Thyroid gland (tissue), 4 donors: ENCODE results near the gene MAMLD1.

Experiments used
- CTCF ChIP-seq, 6 experiments: fragments of 200-600 bp in 3 of 6; fragments of 450-650 bp in 3 of 6; sonication (generic) in 3 of 6; IDR thresholded peaks; one replicate each; pipeline ENCODE4 v1.5.1; 2016 to 2019; ENCODE audit warnings: antibody characterized with exemption in 6 of 6, mild to moderate bottlenecking in 2 of 6, inconsistent platforms in 1 of 6, moderate library complexity in 1 of 6
- POLR2A ChIP-seq, 2 donors: fragments of 450-650 bp; IDR thresholded peaks; one replicate each; pipeline ENCODE4 v1.6.1; 2017; ENCODE audit warnings: antibody characterized with exemption in 2 of 2, mild to moderate bottlenecking in 2 of 2, moderate library complexity in 1 of 2

- no peak for TF ChIP-seq POLR2A (IDR thresholded peaks at IDR 0.05)
- TF ChIP-seq CTCF (IDR thresholded peaks at IDR 0.05), result no peak
Observed at GRCh38 chrX:150533863-150534262, 170.7 kb downstream of the MAMLD1 start.
